IMR-90 (cell line): Measurements from ENCODE around the gene SLIT1. TPM values are rescaled to one million over a fixed set of nuclear protein-coding genes. Genes with fewer than 3 reads are reported as not detected.

Source experiments
- ATAC-seq: fragments of 200-7000 bp; cut with Tn5 transposase; 2 replicates; pipeline ENCODE4 v1.9.1; 2020; ENCODE audit warnings: low read depth, mild to moderate bottlenecking, moderate library complexity
- BruUV-seq: library from RNA; stranded (reverse); fragments of 400-500 nt; replicated peaks from 2 replicates; lab custom pipeline; 2021; lab: Mats Ljungman, UMichigan
- CTCF ChIA-PET: fragments of 300-600 bp; formaldehyde crosslinking; extraction: SDS; loops from one replicate; lab custom pipeline; 2021; ENCODE audit warnings: antibody characterized with exemption; lab: Yijun Ruan, JAX
- POLR2A ChIA-PET: fragments of 300-600 bp; sonication (Branson Sonifier 250); formaldehyde crosslinking; loops from one replicate; lab custom pipeline; 2022; ENCODE audit warnings: antibody characterized with exemption; ENCODE audit not compliant: unreplicated experiment; lab: Charles Lee
- DNase-seq: peaks from one replicate; pipeline ENCODE4 v3.0.0; 2013
- H2AFZ ChIP-seq: replicated peaks from 2 replicates; pipeline ENCODE3; 2013; ENCODE audit warnings: low read length, mild to moderate bottlenecking; ENCODE audit not compliant: poor library complexity
- H2AK5ac ChIP-seq: 2 replicates; pipeline ENCODE4 v1.6.1; 2013; ENCODE audit warnings: low read depth, low read length, inconsistent platforms
- H2AK9ac ChIP-seq: replicated peaks from 2 replicates; pipeline ENCODE3; 2013; ENCODE audit warnings: mild to moderate bottlenecking, low read depth, low read length, moderate library complexity; ENCODE audit not compliant: poor library complexity
- H2BK120ac ChIP-seq: 2 replicates; pipeline ENCODE4 v1.6.1; 2013; ENCODE audit warnings: low read depth, low read length, inconsistent platforms
- H2BK15ac ChIP-seq: 3 replicates; pipeline ENCODE4 v1.6.1; 2013; ENCODE audit warnings: low read depth, low read length, inconsistent platforms
- H2BK20ac ChIP-seq: 2 replicates; pipeline ENCODE4 v1.6.1; 2013; ENCODE audit warnings: low read depth, mild to moderate bottlenecking, inconsistent platforms, low read length, moderate library complexity
- H2BK5ac ChIP-seq: 2 replicates; pipeline ENCODE4 v1.6.1; 2013; ENCODE audit warnings: mild to moderate bottlenecking, low read depth, low read length, inconsistent platforms; ENCODE audit not compliant: poor library complexity, severe bottlenecking
- H3K14ac ChIP-seq: replicated peaks from 2 replicates; pipeline ENCODE4 v1.6.1; 2013; ENCODE audit warnings: low read depth, low read length, inconsistent platforms
- H3K18ac ChIP-seq: 2 replicates; pipeline ENCODE4 v1.6.1; 2013; ENCODE audit warnings: low read depth, low read length, control low read depth
- H3K23ac ChIP-seq: 2 replicates; pipeline ENCODE4 v1.6.1; 2013; ENCODE audit warnings: low read depth, low read length, inconsistent platforms
- H3K27ac ChIP-seq: 2 replicates; pipeline ENCODE4 v1.5.1; 2013; ENCODE audit warnings: mild to moderate bottlenecking, control low read depth, low read length; ENCODE audit not compliant: insufficient read depth
- H3K27me3 ChIP-seq: 2 replicates; pipeline ENCODE4 v1.6.1; 2013; ENCODE audit warnings: low read length; ENCODE audit not compliant: control insufficient read depth, insufficient read depth
- H3K36me3 ChIP-seq: 2 replicates; pipeline ENCODE4 v1.6.1; 2013; ENCODE audit warnings: low read length, mixed read lengths; ENCODE audit not compliant: control insufficient read depth, insufficient read depth
- H3K4ac ChIP-seq: 2 replicates; pipeline ENCODE4 v1.6.1; 2013; ENCODE audit warnings: low read depth, low read length, inconsistent platforms
- H3K4me1 ChIP-seq: 2 replicates; pipeline ENCODE4 v1.6.1; 2013; ENCODE audit warnings: low read length, mixed read lengths; ENCODE audit not compliant: control insufficient read depth, insufficient read depth
- H3K4me2 ChIP-seq: 2 replicates; pipeline ENCODE4 v1.6.1; 2013; ENCODE audit warnings: low read depth, mild to moderate bottlenecking, control low read depth, low read length, moderate library complexity
- H3K4me3 ChIP-seq: 2 replicates; pipeline ENCODE4 v1.5.1; 2013; ENCODE audit warnings: low read depth, mild to moderate bottlenecking, control low read depth, low read length, moderate library complexity; ENCODE audit not compliant: insufficient read depth
- H3K56ac ChIP-seq: 2 replicates; pipeline ENCODE4 v1.6.1; 2013; ENCODE audit warnings: low read length, inconsistent platforms; ENCODE audit not compliant: insufficient read depth; ENCODE audit errors: extremely low read depth
- H3K79me1 ChIP-seq, 2 experiments: 2 replicates each; pipeline ENCODE4 v1.6.1; 2013; ENCODE audit warnings: low read length in 2 of 2, inconsistent platforms in 1 of 2, low read depth in 1 of 2
- H3K9ac ChIP-seq: 2 replicates; pipeline ENCODE4 v1.6.1; 2013; ENCODE audit warnings: low read depth, low read length, control low read depth
- H3K9me1 ChIP-seq: 2 replicates; pipeline ENCODE4 v1.6.1; 2013; ENCODE audit warnings: low read length, inconsistent platforms; ENCODE audit not compliant: insufficient read depth
- H3K9me3 ChIP-seq: 2 replicates; pipeline ENCODE4 v1.6.1; 2013; ENCODE audit warnings: low read length; ENCODE audit not compliant: control insufficient read depth, insufficient read depth
- H4K20me1 ChIP-seq: 2 replicates; pipeline ENCODE4 v1.6.1; 2013; ENCODE audit warnings: low read length, inconsistent platforms; ENCODE audit not compliant: insufficient read depth
- H4K5ac ChIP-seq: 2 replicates; pipeline ENCODE4 v1.6.1; 2013; ENCODE audit warnings: mild to moderate bottlenecking, low read depth, low read length, control low read depth
- H4K8ac ChIP-seq, 2 experiments: 2 replicates each; pipeline ENCODE4 v1.6.1; 2013; ENCODE audit warnings: low read depth in 2 of 2, low read length in 2 of 2, control low read depth in 1 of 2, inconsistent platforms in 1 of 2
- H4K91ac ChIP-seq: 2 replicates; pipeline ENCODE4 v1.6.1; 2013; ENCODE audit warnings: low read depth, low read length, inconsistent platforms; ENCODE audit not compliant: insufficient read depth
- BHLHE40 ChIP-seq: fragments of 150-350 bp; IDR thresholded peaks from 2 replicates; pipeline ENCODE4 v1.6.1; 2016; ENCODE audit warnings: mild to moderate bottlenecking, low read depth, low read length
- CEBPB ChIP-seq: IDR thresholded peaks from 2 replicates; pipeline ENCODE4 v1.6.1; 2012; ENCODE audit warnings: low read depth, low read length, improper control_type of control experiment
- CHD1 ChIP-seq: IDR thresholded peaks from 2 replicates; pipeline ENCODE4 v1.6.1; 2012; ENCODE audit warnings: low read depth, low read length, improper control_type of control experiment
- FOS ChIP-seq: fragments of 150-350 bp; IDR thresholded peaks from 2 replicates; pipeline ENCODE4 v1.6.1; 2016; ENCODE audit warnings: low read depth, low read length
- MAFK ChIP-seq: IDR thresholded peaks from 2 replicates; pipeline ENCODE4 v1.6.1; 2012; ENCODE audit warnings: low read depth, low read length, improper control_type of control experiment
- MAZ ChIP-seq: IDR thresholded peaks from 2 replicates; pipeline ENCODE4 v1.6.1; 2012; ENCODE audit warnings: low read depth, mild to moderate bottlenecking, low read length, improper control_type of control experiment, moderate library complexity, borderline replicate concordance
- MXI1 ChIP-seq: IDR thresholded peaks from 2 replicates; pipeline ENCODE4 v1.6.1; 2012; ENCODE audit warnings: low read depth, mild to moderate bottlenecking, low read length, moderate library complexity, borderline replicate concordance
- NFE2L2 ChIP-seq: fragments of 150-350 bp; IDR thresholded peaks from 2 replicates; pipeline ENCODE4 v1.6.1; 2016; ENCODE audit warnings: low read depth, mild to moderate bottlenecking, low read length
- POLR2A ChIP-seq: IDR thresholded peaks from 2 replicates; pipeline ENCODE4 v1.6.1; 2012; ENCODE audit warnings: mild to moderate bottlenecking, low read depth, low read length
- RAD21 ChIP-seq: IDR thresholded peaks from 2 replicates; pipeline ENCODE4 v1.6.1; 2012; ENCODE audit warnings: low read length, improper control_type of control experiment
- RCOR1 ChIP-seq: IDR thresholded peaks from 2 replicates; pipeline ENCODE4 v1.6.1; 2012; ENCODE audit warnings: mild to moderate bottlenecking, low read length, improper control_type of control experiment; ENCODE audit not compliant: insufficient replicate concordance
- RFX5 ChIP-seq: IDR thresholded peaks from 2 replicates; pipeline ENCODE4 v1.8.0; 2012; ENCODE audit warnings: low read depth, mild to moderate bottlenecking, low read length, moderate library complexity
- SMC3 ChIP-seq: fragments of 150-350 bp; IDR thresholded peaks from 2 replicates; pipeline ENCODE4 v1.6.1; 2016; ENCODE audit warnings: low read depth, mild to moderate bottlenecking, antibody characterized with exemption, low read length, moderate library complexity
- WGBS, 2 experiments: methylation state at CpG; one replicate each; pipeline versions ENCODE4 v1.1.5 to v1.1.7; 2013; ENCODE audit warnings: missing lambda C conversion rate in 2 of 2; ENCODE audit not compliant: insufficient read length in 1 of 2; ENCODE audit errors: extremely low coverage in 2 of 2; 5-methylcytosine and 5-hydroxymethylcytosine counted together
- dilution Hi-C: fragments of 300-500 bp; cut with HindIII; formaldehyde crosslinking; loops from one replicate; pipeline ENCODE4 v1.14.3; 2018; ENCODE audit warnings: low sequenced_read_pairs; ENCODE audit not compliant: unreplicated experiment
- in situ Hi-C: fragments of 300-500 bp; cut with MboI; formaldehyde crosslinking; loops from 3 replicates; pipeline ENCODE4 v1.14.3; 2019; ENCODE audit warnings: low sequenced_read_pairs, inconsistent platforms, mixed read lengths
- intact Hi-C: fragments of 100-400 bp; cut with micrococcal nuclease; formaldehyde crosslinking; loops from 2 replicates; pipeline ENCODE4 v1.10.0; 2022
- polyA plus RNA-seq, 3 experiments: library from polyadenylated mRNA; depleted of rRNA; stranded (reverse); fragments of >200 nt; gene quantifications; 2 replicates each; pipeline ENCODE4 v1.2.3, GENCODE V29; 2012; ENCODE audit warnings: low replicate concordance in 1 of 3
- total RNA-seq: library from RNA; depleted of rRNA; stranded (reverse); fragments of >200 nt; gene quantifications from 2 replicates; pipeline ENCODE4 v1.2.3, GENCODE V29; 2012
- TF ChIP-seq, protein P1 (sequence below): fragments of 150-350 bp; IDR thresholded peaks from 2 replicates; pipeline ENCODE4 v1.6.1; 2016; ENCODE audit warnings: low read depth, mild to moderate bottlenecking, low read length, moderate library complexity, borderline replicate concordance
- TF ChIP-seq, protein P2 (sequence below): conservative IDR thresholded peaks from 2 replicates; pipeline ENCODE4 v1.5.1; 2012; ENCODE audit warnings: mild to moderate bottlenecking, low read depth, low read length, improper control_type of control experiment
- TF ChIP-seq, protein P3 (sequence below): fragments of 150-350 bp; IDR thresholded peaks from 2 replicates; pipeline ENCODE4 v1.6.1; 2017; ENCODE audit warnings: mild to moderate bottlenecking, antibody characterized with exemption, low read length, low read depth

Gene SLIT1
- total and polyA plus RNA-seq, 2 of the 4 experiments (the other 2 are of a cell fraction): under 0.01 TPM

DNA sequence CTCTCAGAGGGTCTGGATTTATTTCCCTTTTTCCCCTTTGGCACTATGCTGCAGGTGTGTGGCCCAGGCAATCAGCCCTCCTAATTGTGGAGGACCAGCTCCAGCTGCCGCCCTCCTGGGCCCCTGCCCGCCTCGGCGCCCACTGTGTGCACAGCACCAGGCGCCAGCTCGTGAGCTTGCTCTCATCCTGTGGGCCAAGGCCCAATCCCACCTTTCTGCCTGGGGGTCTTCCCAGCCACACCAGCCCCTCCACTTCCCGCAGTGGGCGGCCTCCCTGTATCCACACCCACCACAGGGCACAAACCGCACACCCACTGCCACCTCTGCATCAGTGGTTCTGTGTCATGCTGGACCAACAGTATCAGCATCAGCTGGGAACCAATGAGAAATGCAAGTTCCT lies 25.5 kb upstream of the SLIT1 start:
- H3K27me3 ChIP-seq: peaks cover 24% of the 10 kb centered on the region
- no peak overlapping the region for H2BK15ac ChIP-seq
- H3K4me1 ChIP-seq: no peaks in the 10 kb centered on the region
- no peak overlapping the region for H2AK9ac ChIP-seq
- H3K4me2 ChIP-seq: no peak overlapping the region
- CTCF ChIA-PET: interaction anchor here (0.7 to 4.1 kb wide), 13 partner anchors 10 to 836 kb away, joined by 3 to 43 read pairs (median 5); no protein-coding TSS in a partner anchor
- no peak overlapping the region for H3K4ac ChIP-seq
- POLR2A ChIA-PET: interaction anchor here (0.6 kb wide), 1 partner anchor 122 kb away, joined by 3 read pairs; no protein-coding TSS in a partner anchor
- no peak overlapping the region for H3K18ac ChIP-seq
- H4K5ac ChIP-seq: no peak overlapping the region
- no peak overlapping the region for H3K4me3 ChIP-seq
- H3K23ac ChIP-seq: no peak overlapping the region
- H2AK5ac ChIP-seq: no peak overlapping the region
- H2AFZ ChIP-seq: peak overlapping the region; percentile 21
- no peaks in the 10 kb centered on the region for H4K20me1 ChIP-seq
- no peak for DNase-seq
- dilution Hi-C loops (no loop called here), intact Hi-C loops (loop anchor here (2.0 to 5.0 kb wide), 3 partner anchors 379 to 834 kb away; partner anchors contain the start of gene LCOR), in situ Hi-C loops (no loop called here)
- no peak overlapping the region for H2BK120ac ChIP-seq
- no peaks in the 10 kb centered on the region for H3K9me3 ChIP-seq
- H3K27ac ChIP-seq: no peak overlapping the region
- TF ChIP-seq BHLHE40: no peak
- no peak for TF ChIP-seq NFE2L2
- no peak for TF ChIP-seq MXI1
- TF ChIP-seq MAZ: no peak
- TF ChIP-seq SMC3: no peak
- TF ChIP-seq POLR2A: no peak
- no peak for TF ChIP-seq FOS
- no peak for TF ChIP-seq RCOR1
- TF ChIP-seq RFX5: no peak
- no peak for TF ChIP-seq MAFK
- TF ChIP-seq, protein P1, sequence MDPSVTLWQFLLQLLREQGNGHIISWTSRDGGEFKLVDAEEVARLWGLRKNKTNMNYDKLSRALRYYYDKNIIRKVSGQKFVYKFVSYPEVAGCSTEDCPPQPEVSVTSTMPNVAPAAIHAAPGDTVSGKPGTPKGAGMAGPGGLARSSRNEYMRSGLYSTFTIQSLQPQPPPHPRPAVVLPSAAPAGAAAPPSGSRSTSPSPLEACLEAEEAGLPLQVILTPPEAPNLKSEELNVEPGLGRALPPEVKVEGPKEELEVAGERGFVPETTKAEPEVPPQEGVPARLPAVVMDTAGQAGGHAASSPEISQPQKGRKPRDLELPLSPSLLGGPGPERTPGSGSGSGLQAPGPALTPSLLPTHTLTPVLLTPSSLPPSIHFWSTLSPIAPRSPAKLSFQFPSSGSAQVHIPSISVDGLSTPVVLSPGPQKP: no peak
- TF ChIP-seq, protein P2, sequence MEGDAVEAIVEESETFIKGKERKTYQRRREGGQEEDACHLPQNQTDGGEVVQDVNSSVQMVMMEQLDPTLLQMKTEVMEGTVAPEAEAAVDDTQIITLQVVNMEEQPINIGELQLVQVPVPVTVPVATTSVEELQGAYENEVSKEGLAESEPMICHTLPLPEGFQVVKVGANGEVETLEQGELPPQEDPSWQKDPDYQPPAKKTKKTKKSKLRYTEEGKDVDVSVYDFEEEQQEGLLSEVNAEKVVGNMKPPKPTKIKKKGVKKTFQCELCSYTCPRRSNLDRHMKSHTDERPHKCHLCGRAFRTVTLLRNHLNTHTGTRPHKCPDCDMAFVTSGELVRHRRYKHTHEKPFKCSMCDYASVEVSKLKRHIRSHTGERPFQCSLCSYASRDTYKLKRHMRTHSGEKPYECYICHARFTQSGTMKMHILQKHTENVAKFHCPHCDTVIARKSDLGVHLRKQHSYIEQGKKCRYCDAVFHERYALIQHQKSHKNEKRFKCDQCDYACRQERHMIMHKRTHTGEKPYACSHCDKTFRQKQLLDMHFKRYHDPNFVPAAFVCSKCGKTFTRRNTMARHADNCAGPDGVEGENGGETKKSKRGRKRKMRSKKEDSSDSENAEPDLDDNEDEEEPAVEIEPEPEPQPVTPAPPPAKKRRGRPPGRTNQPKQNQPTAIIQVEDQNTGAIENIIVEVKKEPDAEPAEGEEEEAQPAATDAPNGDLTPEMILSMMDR: no peak
- no peak for TF ChIP-seq CEBPB
- TF ChIP-seq RAD21: no peak
- TF ChIP-seq CHD1: no peak
- TF ChIP-seq, protein P3, sequence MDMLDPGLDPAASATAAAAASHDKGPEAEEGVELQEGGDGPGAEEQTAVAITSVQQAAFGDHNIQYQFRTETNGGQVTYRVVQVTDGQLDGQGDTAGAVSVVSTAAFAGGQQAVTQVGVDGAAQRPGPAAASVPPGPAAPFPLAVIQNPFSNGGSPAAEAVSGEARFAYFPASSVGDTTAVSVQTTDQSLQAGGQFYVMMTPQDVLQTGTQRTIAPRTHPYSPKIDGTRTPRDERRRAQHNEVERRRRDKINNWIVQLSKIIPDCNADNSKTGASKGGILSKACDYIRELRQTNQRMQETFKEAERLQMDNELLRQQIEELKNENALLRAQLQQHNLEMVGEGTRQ: no peak
- no TSS peak for BruUV-seq
- 88% methylated on average over 6 of the region's 9 CpGs; no CpG with 5 or more reads in 1 of the 2 experiments for WGBS, 2 experiments
- no peak overlapping the region for H3K9ac ChIP-seq
- H3K14ac ChIP-seq: no peak overlapping the region
- H3K56ac ChIP-seq: no peak overlapping the region
- no peaks in the 10 kb centered on the region for H3K36me3 ChIP-seq
- no peak overlapping the region for H4K91ac ChIP-seq
- no peak overlapping the region for H2BK5ac ChIP-seq
- no peak overlapping the region for H4K8ac ChIP-seq
- H3K79me1 ChIP-seq: no peaks in the 10 kb centered on the region
- H2BK20ac ChIP-seq: no peak overlapping the region
- no peak for ATAC-seq
- H3K9me1 ChIP-seq: no peaks in the 10 kb centered on the region
